Measurements from ENCODE around the gene ATP2A3.

GRCh38 chr17:3875317-3875716, 88.9 kb downstream of the ATP2A3 start:
- TF ChIP-seq CTCF (IDR thresholded peaks at IDR 0.05 in 8 of 11, conservative IDR thresholded peaks at IDR 0.05 in 3 of 11) (no peak), POLR2AphosphoS5 (IDR thresholded peaks at IDR 0.05) (no peak), POLR2A (IDR thresholded peaks at IDR 0.05) (no peak)
